Measurements from ENCODE around the gene C1QTNF2. TPM values are rescaled to one million over a fixed set of nuclear protein-coding genes. Genes with fewer than 3 reads are reported as not detected.

C1QTNF2 gene
- total and polyA plus RNA-seq, 2 donors (not counting 1 experiment from before 2014, with no cell fraction given) = 2.3 TPM

- H3K9ac ChIP-seq (ENCODE audit: insufficient read depth, low read length) = no peak overlapping the region
- H3K4me3 ChIP-seq (replicated peaks in 1 of 4; ENCODE audit: control extremely low read depth in 1 of 4, insufficient read depth in 1 of 4, low read depth in 3 of 4, low read length in 4 of 4) = no peak overlapping the region
- no peak overlapping the region for H3K4me2 ChIP-seq (ENCODE audit: extremely low read depth, insufficient read depth, low read length)
- no peak overlapping the region for H3K27ac ChIP-seq (ENCODE audit: insufficient read depth, low read length)
- H3K79me2 ChIP-seq (ENCODE audit: control insufficient read depth, insufficient read depth, low read length) = no peaks in the 10 kb centered on the region
- no peaks in the 10 kb centered on the region for H3K4me1 ChIP-seq (ENCODE audit: control insufficient read depth, extremely low read depth, insufficient read depth, low read length)
- no peak overlapping the region for H2AFZ ChIP-seq (ENCODE audit: low read length)
- TF ChIP-seq CTCF (conservative IDR thresholded peaks at IDR 0.05 in 1 of 2, IDR thresholded peaks at IDR 0.05 in 1 of 2; ENCODE audit: low read depth in 1 of 2, low read length in 2 of 2) (no peak), EZH2 (IDR thresholded peaks at IDR 0.05; ENCODE audit: low read length, missing control alignments) (no peak)
- H3K27me3 ChIP-seq (ENCODE audit: control insufficient read depth, insufficient read depth, low read length) = no peaks in the 10 kb centered on the region
- no peaks in the 10 kb centered on the region for H3K9me3 ChIP-seq (ENCODE audit: control insufficient read depth, insufficient read depth, low read depth, low read length)
- H3K36me3 ChIP-seq (ENCODE audit: control insufficient read depth, insufficient read depth, low read length) = no peaks in the 10 kb centered on the region
- no peak for DNase-seq (ENCODE audit: low read depth in 2 of 2)
- no peaks in the 10 kb centered on the region for H4K20me1 ChIP-seq (ENCODE audit: control insufficient read depth, extremely low read depth, insufficient read depth, low read length)
Measured at GRCh38 chr5:160349249-160349934, 21.0 kb downstream of the C1QTNF2 start.

GRCh38 chr5:160348080-160348479 is 22.3 kb downstream of the C1QTNF2 start:
- TF ChIP-seq CTCF (conservative IDR thresholded peaks at IDR 0.05 in 1 of 2, IDR thresholded peaks at IDR 0.05 in 1 of 2; ENCODE audit: low read depth in 1 of 2, low read length in 2 of 2) (no peak), EZH2 (IDR thresholded peaks at IDR 0.05; ENCODE audit: low read length, missing control alignments) (no peak)
- Histone ChIP-seq H2AFZ (ENCODE audit: low read length) (no peak overlapping the region), H3K27ac (ENCODE audit: insufficient read depth, low read length) (no peak overlapping the region), H4K20me1 (ENCODE audit: control insufficient read depth, extremely low read depth, insufficient read depth, low read length) (no peaks in the 10 kb centered on the region), H3K9me3 (ENCODE audit: control insufficient read depth, insufficient read depth, low read depth, low read length) (no peaks in the 10 kb centered on the region), H3K4me3 (replicated peaks in 1 of 4; ENCODE audit: control extremely low read depth in 1 of 4, insufficient read depth in 1 of 4, low read depth in 3 of 4, low read length in 4 of 4) (no peak overlapping the region), H3K4me2 (ENCODE audit: extremely low read depth, insufficient read depth, low read length) (no peak overlapping the region), H3K4me1 (ENCODE audit: control insufficient read depth, extremely low read depth, insufficient read depth, low read length) (no peaks in the 10 kb centered on the region), H3K79me2 (ENCODE audit: control insufficient read depth, insufficient read depth, low read length) (no peaks in the 10 kb centered on the region), H3K9ac (ENCODE audit: insufficient read depth, low read length) (no peak overlapping the region), H3K27me3 (ENCODE audit: control insufficient read depth, insufficient read depth, low read length) (no peaks in the 10 kb centered on the region), H3K36me3 (ENCODE audit: control insufficient read depth, insufficient read depth, low read length) (no peaks in the 10 kb centered on the region)
- DNase-seq (ENCODE audit: low read depth in 2 of 2) = no peak

- no peak for DNase-seq (ENCODE audit: low read depth in 2 of 2)
- no peaks in the 10 kb centered on the region for H3K4me1 ChIP-seq (ENCODE audit: control insufficient read depth, extremely low read depth, insufficient read depth, low read length)
- H3K27ac ChIP-seq (ENCODE audit: insufficient read depth, low read length) = no peak overlapping the region
- no peak overlapping the region for H2AFZ ChIP-seq (ENCODE audit: low read length)
- TF ChIP-seq EZH2 (IDR thresholded peaks at IDR 0.05; ENCODE audit: low read length, missing control alignments) (no peak), CTCF (conservative IDR thresholded peaks at IDR 0.05 in 1 of 2, IDR thresholded peaks at IDR 0.05 in 1 of 2; ENCODE audit: low read depth in 1 of 2, low read length in 2 of 2) (no peak)
- no peak overlapping the region for H3K9ac ChIP-seq (ENCODE audit: insufficient read depth, low read length)
- no peaks in the 10 kb centered on the region for H3K9me3 ChIP-seq (ENCODE audit: control insufficient read depth, insufficient read depth, low read depth, low read length)
- H3K4me2 ChIP-seq (ENCODE audit: extremely low read depth, insufficient read depth, low read length) = no peak overlapping the region
- H3K4me3 ChIP-seq (replicated peaks in 1 of 4; ENCODE audit: control extremely low read depth in 1 of 4, insufficient read depth in 1 of 4, low read depth in 3 of 4, low read length in 4 of 4) = no peak overlapping the region
- H3K36me3 ChIP-seq (ENCODE audit: control insufficient read depth, insufficient read depth, low read length) = no peaks in the 10 kb centered on the region
- H3K27me3 ChIP-seq (ENCODE audit: control insufficient read depth, insufficient read depth, low read length) = no peaks in the 10 kb centered on the region
- no peaks in the 10 kb centered on the region for H4K20me1 ChIP-seq (ENCODE audit: control insufficient read depth, extremely low read depth, insufficient read depth, low read length)
- H3K79me2 ChIP-seq (ENCODE audit: control insufficient read depth, insufficient read depth, low read length) = no peaks in the 10 kb centered on the region
Measured at GRCh38 chr5:160347448-160347847, 23.0 kb downstream of the C1QTNF2 start.
